ENCODE data around the gene BCL11B.
"Not testable (repeated sequence)": the region's sequence is repeated elsewhere in the genome, so short reads cannot be mapped to it uniquely, and the experiment has no call there.

BCL11B gene

GRCh38 chr14:99239661-99240092, 32.3 kb downstream of the BCL11B start:
- DNase-seq (ENCODE audit: low spot score) = no peak

- DNase-seq (ENCODE audit: low spot score) = no peak
Observed at GRCh38 chr14:99238216-99238615, 33.8 kb downstream of the BCL11B start.

DNA sequence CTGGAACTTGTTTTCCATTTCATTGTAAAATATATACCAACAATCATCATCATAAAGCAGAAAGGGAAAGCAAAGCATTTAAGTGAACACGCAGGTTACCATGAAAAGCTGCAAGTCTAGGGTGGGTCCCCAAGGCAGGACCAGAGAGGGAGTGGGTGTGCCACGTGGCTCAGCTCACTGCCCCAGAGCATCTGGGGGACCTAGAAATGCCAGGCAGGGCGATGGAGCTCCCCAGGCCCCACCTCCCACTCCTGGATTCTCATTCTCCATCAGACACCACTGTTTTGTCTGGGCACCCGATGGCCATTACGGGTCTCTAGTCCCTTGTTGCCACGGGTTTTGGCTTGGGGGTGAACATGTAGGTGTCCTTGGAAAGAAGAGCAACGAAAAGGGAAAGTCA, 34.7 kb downstream of the BCL11B start:
- DNase-seq (ENCODE audit: low spot score) = no peak

DNA sequence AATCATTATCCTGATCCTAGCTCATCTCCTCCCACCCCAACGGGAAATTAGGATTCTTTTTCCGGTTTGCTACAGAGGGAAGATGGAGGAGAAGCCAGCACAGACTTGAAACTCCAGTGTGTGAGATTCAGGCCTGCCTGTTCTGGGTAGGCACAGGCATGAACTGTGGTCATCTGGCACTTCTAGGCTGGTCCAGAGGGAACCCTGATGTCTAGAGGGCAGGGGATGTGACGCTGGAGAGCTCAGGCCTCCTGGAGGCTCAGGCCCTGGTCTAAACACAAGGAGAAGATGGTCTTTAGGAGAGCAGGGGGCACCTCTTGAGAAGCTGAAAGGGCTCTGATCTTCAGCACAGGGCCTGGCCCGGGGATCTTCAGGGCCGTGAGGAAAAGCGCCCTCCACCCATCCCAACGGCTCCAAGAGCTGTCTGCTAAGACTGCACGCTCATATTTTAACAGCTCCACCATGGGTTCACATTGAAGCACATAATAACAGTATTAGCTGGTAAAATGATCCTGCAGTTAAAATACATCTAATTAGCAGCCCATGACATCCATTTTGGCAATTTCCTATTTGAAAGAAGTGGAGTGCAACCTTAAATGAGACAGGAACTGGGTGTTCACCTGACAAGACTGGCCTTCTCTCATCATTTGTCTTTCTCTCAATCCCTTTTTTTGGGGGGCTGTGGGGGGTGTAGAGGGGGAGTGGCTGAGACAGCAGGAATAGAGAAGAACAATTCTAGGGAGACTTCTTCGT, 35.4 kb downstream of the BCL11B start:
- DNase-seq (ENCODE audit: low spot score) = no peak

- DNase-seq (ENCODE audit: low spot score) = no peak
Observed at GRCh38 chr14:99235582-99236320, 36.2 kb downstream of the BCL11B start.

DNA sequence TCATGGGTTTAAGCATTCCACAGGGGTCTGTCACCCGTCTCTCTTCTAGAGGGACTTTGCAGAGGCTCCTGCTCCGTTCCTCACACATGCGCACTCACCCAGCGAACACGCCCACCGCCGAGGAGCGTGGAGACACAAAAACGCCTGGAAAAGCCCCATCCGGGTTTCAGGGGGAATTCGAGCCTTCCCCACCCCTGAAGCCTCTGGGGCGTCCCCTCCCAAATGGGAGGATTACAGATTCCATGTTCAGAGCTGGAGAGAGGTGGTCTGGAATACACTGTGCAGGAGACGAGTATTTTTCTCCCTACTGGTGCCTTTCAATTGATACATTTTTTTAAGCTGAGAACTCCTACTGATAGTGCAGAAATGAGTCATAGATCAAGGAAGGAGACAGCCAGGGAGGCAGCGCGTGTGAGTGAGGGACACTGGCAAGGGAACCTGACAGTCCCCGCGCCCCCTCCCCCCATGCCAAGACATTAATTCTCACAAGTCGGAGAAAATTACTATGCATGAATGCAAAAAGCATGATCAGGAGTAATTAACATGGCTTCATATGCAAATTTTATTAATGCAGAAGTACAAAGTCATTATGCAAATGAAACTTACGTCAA, 36.9 kb downstream of the BCL11B start:
- no peak for DNase-seq (ENCODE audit: low spot score)

- DNase-seq (ENCODE audit: low spot score) = no peak
Observed at GRCh38 chr14:99234355-99234754, 37.6 kb downstream of the BCL11B start.

- DNase-seq (ENCODE audit: low spot score) = no peak
Observed at GRCh38 chr14:99233222-99234035, 38.6 kb downstream of the BCL11B start.

DNA sequence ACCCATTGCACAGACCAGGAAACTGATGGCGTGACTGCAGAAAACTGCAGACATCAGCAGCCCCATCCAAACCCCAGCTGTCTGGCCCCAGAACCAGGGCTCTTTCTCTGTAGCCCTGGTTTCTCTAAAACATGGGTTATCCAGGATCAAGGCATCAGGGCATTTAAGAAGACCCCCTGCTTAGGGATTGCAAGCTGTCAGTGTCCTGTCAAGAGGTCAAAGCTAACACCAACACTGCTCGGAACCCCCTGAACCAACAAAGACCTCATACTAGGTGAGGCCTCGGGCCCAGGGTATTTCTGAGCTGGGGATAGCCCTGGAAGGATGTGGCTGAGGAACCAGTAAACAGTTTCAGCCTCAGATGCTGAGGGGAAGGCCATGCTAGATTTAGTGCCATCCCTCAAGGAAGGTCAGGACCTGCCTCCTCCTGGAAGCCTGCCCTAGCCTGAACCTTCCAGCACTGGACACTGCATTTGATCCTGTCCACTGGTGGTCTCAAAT, 39.2 kb downstream of the BCL11B start:
- no peak for DNase-seq (ENCODE audit: low spot score)

DNA sequence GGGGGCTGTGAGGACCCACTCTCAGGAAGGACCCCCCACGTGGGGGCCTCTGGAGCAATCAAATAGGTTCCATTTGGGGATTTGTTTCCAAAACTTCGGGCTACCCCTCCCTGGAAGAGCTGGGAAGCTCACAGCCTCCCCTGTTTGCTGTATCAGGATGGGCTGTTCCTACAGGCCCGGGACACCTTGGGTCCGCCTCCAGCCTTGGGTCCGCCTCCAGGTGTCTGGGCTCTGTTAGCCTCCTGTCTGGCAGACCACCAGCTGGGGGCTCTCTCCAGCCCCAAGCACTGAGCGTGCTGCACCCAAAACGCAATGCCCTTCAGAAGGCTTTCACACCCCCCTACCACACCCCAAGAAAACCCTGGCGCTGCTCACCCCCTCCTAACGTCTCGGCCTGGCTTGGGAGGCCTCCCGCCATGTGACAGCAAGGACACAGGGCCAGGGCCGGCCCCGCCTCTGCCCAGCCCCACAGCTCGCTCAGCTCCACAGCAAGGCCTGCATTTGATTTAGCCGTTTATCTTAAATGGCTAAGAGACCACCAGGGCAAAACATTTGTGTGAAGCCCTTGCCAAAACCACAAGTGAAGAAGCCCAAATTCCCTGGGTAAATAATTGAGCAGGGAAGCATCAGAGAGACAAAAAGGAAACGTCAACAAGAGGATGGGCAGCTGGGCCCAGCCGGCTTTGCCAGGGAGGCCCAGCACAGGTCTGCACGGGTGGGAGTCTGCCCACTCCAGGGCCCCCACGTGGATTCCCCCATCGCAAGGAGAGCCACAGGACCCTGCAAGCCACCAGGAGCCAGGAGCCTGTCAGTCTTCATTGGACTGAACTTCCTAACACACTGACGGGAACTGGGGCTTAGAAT, 39.9 kb downstream of the BCL11B start:
- DNase-seq (ENCODE audit: low spot score) = no peak

GRCh38 chr14:99231161-99231849, 40.7 kb downstream of the BCL11B start:
- DNase-seq (ENCODE audit: low spot score) = no peak

DNA sequence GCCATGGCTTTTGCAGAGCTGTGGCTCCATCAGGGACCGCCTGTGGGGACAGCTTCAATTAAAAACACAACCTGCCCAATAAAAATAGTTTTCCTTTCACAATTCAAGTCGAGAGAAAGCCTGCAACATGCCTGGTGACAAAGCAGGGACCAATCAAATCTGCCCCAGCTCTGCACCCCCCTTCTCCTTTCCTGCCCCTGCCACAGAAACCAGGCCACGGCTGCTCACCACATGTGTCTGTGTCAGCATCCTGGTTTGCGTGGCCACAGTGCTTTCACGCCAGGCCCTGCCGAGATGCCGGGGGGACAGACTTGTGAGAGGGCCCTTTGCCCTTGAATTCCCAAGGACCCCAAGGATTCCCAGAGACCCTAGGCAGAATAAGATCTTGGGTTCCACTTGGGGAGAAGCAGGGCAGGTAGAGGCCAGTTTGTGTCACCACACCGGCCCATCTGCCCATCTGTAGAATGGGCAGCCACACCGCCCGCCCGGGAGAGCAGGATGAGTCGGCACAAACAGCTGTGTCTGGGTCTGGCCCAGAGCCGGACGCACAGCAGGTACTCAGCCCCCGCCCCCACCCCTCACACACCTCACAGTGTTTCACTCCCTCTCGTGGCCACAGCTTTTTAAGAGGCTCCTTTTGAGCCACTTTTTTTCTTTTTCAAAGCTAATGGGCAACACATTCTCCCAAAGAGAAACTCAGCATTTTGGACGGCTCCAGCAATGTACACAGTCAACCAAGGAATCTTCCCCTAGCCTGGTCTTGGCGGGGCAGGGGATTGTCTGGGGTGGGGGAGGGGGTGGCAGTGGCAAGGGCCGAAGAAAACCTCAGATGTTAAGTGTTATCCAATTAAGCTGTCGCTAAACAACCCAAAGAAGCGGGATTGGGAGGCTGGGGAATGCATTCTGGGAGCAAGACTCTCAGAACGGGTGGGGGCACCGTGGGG, 41.5 kb downstream of the BCL11B start:
- no peak for DNase-seq (ENCODE audit: low spot score)

GRCh38 chr14:99229654-99230207, 42.3 kb downstream of the BCL11B start:
- DNase-seq (ENCODE audit: low spot score) = no peak

DNA sequence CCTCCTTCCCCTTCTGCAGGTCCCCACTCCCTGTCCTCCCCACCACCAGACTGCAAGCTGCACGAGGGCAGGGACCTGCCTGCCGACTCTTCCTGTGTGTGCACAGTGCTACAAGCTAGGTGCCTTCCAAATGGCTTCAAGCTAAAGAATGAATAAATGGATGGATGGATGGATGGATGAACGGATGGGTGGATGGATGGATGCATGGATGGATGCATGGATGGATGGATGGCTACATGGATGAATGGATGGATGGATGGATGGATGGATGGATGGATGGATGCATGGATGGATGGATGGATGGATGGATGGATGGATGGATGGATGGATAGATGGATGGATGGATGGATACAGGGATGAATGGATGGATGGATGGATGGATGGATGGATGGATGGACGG, 43.2 kb downstream of the BCL11B start:
- DNase-seq (ENCODE audit: low spot score) = not testable (repeated sequence)

DNA sequence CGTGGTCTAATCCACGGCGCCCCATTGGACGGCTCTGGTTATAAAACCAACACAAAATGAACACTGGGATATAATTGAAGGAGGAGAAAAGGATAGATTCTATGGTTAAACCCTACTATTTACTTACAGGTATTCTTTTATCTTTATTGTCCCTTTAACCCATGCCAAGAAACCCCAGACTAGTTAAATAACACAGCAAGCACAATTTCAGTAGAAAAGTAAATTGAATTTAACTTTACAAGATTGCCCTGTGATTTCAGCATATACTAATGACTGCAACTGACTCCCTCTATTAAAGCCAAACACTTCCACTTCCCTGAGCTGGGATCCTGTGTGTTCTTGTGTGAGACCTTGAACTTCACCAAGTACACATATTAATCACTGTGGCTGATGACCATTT, 45.3 kb downstream of the BCL11B start:
- DNase-seq (ENCODE audit: low spot score) = no peak

DNA sequence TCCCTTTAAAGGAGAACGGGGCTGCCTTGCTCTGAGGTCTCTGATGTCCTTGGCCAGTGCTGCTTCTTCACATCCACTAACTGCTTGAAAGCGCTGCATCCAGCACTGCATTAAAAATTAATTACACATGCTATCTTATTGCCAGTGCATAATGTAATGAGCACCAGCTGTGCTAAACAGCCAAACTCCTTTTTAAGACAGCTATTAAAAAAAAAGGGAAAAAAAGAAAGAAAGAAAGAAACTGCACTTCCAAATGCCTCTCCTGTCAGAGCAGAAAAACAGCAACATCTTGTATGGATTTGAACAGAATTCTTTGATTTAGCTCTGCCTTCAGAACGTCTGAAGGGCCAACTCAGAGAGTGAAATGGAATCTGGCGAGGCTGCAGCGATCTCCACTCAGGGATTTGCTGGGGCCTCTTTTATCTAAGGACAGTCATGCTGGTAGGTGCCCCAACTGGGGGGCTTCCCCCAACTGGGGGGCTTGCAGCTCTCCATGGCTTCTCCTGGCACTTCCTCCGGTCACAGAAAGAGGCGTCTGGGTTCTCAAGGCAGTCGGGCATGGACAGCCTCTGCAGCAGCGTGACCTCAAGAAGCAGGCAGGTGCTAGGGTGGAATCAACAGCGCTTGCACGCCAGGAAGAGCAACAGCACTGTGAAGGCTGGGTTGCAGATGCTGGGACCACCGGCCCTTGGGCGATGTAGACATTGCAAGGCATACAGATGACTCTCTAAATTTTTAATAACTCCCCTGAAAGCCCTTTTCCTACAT, 46.4 kb downstream of the BCL11B start:
- DNase-seq (ENCODE audit: low spot score) = no peak

- DNase-seq (ENCODE audit: low spot score) = no peak
Observed at GRCh38 chr14:99224948-99225347, 47.0 kb downstream of the BCL11B start.
